Heart left ventricle (tissue), 13 donors: ENCODE data around the gene NSD2.

Source experiments
- CTCF ChIP-seq, 12 donors: fragments of 200-600 bp; sonication (generic) in 4 of 12; IDR thresholded peaks; one replicate each; pipeline versions ENCODE4 v1.5.0 to v1.8.0; 2018 to 2022; ENCODE audit warnings: antibody characterized with exemption in 12 of 12, mild to moderate bottlenecking in 5 of 12
- POLR2A ChIP-seq, 2 donors: fragments of 450-650 bp; IDR thresholded peaks; one replicate each; pipeline ENCODE4 v1.6.1; 2017; ENCODE audit warnings: antibody characterized with exemption in 2 of 2, mild to moderate bottlenecking in 2 of 2, moderate library complexity in 2 of 2
- donor health status: ischemic (EF 13 %, LVEDD 7.1; RV severe dilation, severe dysfunction).
- donor health status: DM: no; HTN: yes; CAD: no.
- donor health status: DM: no; HTN: no; CAD: no.
- donor health status: ischemic (EF 25% LVEDD 6.9; RV normal size, moderate dysfunction).
- donor health status: ischemic (EF 25% LVEDD 5.7; RV mildly dilated, moderate dysfunction).
- donor health status: ischemic (EF 35%, LVEDD 5.7; RV mildly dilated, moderate dysfunction).
- donor health status: nonischemic (EF 11% LVEDD 7.7; RV severe dilation, severe dysfunction).
- donor health status: DM: yes; HTN: yes; CAD: no.
- donor health status: PGD.
- donor health status: ischemic (EF 29% LVEDD 5.4; RV normal size, mild dysfunction).
- donor health status: nonischemic (EF 23%, LVEDD 6.1; RV moderate dilation, normal function).

- TF ChIP-seq CTCF (IDR thresholded peaks at IDR 0.05) (no peak), POLR2A (IDR thresholded peaks at IDR 0.05) (no peak)
Measured at GRCh38 chr4:1832690-1833089, 38.5 kb upstream of the NSD2 start.
